ENCODE data around the gene DCX. TPM values are rescaled to one million over a fixed set of nuclear protein-coding genes. Genes with fewer than 3 reads are reported as not detected.

DCX gene
- not detected for polyA plus RNA-seq

DNA sequence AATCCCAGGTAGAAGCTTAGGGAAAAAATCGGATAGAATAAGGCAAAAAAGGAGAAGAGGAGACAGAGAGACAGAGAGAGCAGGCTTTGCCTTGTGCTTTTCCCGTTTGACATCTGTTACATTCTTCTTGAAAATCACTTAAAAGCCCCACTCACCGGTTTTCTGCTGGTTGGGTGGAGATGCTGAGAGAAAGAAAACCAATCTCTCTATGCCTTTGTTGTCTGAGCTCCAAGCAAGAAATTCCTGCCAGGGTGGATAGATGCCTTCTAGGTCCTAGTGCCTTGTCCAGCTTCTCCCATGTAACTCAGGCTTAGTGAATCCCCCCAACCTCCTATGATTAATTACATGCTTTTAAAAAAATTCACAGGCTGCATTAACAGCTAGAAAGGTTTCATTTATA, at the start of gene DCX:
TSS of gene DCX (minus strand) at position 210 of the 400 bp plus-strand sequence. CDS start 1,794 bp downstream, outside the sequence.
- Mint-ChIP-seq H3K9me3 (no peaks in the 10 kb centered on the region), H3K36me3 (no peaks in the 10 kb centered on the region), H3K27me3 (peaks cover 2% of the 10 kb centered on the region), H3K4me3 (no peak within 1 kb of the TSS), H3K4me1 (no peaks in the 10 kb centered on the region), H3K27ac (no peak within 1 kb of the TSS)

DNA sequence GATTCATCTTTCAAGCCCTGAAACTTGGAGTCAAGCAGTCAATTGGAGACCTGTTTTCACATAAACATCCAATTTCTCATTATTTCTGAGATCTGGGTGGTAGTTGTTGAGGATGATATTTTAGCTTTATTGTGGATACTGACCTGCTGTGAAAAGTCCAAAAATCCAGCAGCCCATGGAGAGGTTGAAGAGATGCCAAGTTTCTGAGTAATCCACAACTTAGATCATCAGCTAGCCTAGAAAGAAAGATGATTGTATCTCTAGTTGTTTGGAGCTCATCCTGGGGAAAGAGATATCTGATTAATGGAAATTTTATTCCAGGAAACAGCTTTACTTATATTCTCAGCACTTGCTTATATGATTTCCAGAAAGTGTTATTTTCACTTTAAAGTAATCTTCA, 48.6 kb upstream of the DCX start:
- peaks cover 0 to 2% (median 0%) of the 10 kb centered on the region in 3 donors for H3K9me3 Mint-ChIP-seq
- peaks cover 2% of the 10 kb centered on the region for H3K27me3 Mint-ChIP-seq
- no peak overlapping the region for H3K4me3 Mint-ChIP-seq
- H3K27ac Mint-ChIP-seq, result no peak overlapping the region
- peaks cover 0 to 1% (median 0%) of the 10 kb centered on the region in 3 donors for H3K4me1 Mint-ChIP-seq
- H3K36me3 Mint-ChIP-seq, result no peaks in the 10 kb centered on the region

DNA sequence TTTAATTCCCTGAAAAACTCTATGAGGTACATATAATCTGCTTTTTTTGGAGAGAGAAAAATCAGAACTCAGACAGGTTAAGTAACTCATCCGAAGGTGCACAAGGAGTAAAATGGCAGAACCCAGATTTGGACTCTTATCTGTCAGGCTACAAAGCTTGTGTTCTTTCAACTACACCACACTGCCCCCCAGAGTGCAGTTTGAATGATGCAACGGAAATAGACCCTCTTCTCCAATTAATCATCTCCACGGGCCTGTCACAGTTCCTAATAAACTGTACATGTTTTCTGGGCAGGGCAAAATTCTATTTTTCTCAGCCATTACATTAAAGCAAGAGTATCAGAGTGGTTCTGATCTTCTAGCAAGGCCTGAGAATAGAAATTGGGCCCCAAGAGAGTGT, 35.3 kb upstream of the DCX start:
- H3K4me1 Mint-ChIP-seq, result peaks cover 0 to 2% (median 2%) of the 10 kb centered on the region in 3 donors
- H3K4me3 Mint-ChIP-seq, result no peak overlapping the region

DNA sequence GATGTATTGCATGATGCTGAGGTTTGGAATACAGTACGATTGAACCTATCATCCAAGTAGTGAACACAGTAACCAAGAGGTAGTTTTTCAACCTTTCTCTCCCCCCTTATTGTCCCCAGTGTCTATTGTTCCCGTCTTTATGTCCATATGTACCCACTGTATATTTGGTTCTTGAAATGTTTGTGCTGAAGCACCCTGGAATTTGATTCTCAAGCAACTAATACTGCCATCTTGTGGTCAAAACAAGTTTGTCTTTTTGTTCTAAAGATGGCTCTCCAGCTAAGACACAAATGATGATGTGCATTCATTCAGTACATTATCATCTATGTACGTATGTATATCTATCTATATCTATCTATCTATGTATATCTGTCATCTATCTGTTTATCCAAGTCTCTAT, 33.5 kb upstream of the DCX start:
- peaks cover 0 to 2% (median 0%) of the 10 kb centered on the region in 3 donors for H3K4me1 Mint-ChIP-seq
- peaks cover 6% of the 10 kb centered on the region for H3K27me3 Mint-ChIP-seq

More for the DNA sequence above, 35.3 kb upstream of the DCX start:
- Mint-ChIP-seq H3K9me3 (no peaks in the 10 kb centered on the region), H3K36me3 (no peaks in the 10 kb centered on the region), H3K27ac (no peak overlapping the region), H3K27me3 (peaks cover 6% of the 10 kb centered on the region)

GRCh38 chrX:111444881-111445280, 32.9 kb upstream of the DCX start:
- peaks cover 6% of the 10 kb centered on the region for H3K27me3 Mint-ChIP-seq
- no peaks in the 10 kb centered on the region for H3K36me3 Mint-ChIP-seq
- no peaks in the 10 kb centered on the region for H3K9me3 Mint-ChIP-seq
- H3K4me3 Mint-ChIP-seq, result no peak overlapping the region
- H3K27ac Mint-ChIP-seq, result no peak overlapping the region
- peaks cover 0 to 2% (median 0%) of the 10 kb centered on the region in 3 donors for H3K4me1 Mint-ChIP-seq

More for the DNA sequence above, 33.5 kb upstream of the DCX start:
- no peak overlapping the region for H3K27ac Mint-ChIP-seq
- H3K9me3 Mint-ChIP-seq, result no peaks in the 10 kb centered on the region
- no peaks in the 10 kb centered on the region for H3K36me3 Mint-ChIP-seq
- no peak overlapping the region for H3K4me3 Mint-ChIP-seq

DNA sequence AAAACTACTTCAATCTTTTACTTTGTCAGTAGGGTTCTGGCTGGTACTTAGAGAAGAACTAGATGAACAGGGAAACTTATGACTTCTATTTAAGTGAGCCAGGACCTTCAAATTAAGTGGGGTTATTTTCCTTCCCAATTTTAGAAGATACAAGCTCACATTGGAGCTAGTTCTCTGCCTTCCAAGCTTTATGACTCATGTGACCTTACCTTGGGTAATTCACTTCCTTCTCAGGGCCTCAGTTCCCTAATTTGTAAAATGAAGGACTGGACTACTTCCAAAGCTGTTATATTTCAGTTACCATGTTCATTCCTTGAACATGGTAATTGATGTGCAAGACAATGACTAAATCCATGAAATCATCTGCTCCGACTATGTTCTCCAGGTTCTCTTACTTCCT, 32.0 kb upstream of the DCX start:
- Mint-ChIP-seq H3K9me3 (no peaks in the 10 kb centered on the region), H3K27ac (no peak overlapping the region), H3K27me3 (peaks cover 6% of the 10 kb centered on the region), H3K36me3 (peaks cover 2% of the 10 kb centered on the region), H3K4me3 (no peak overlapping the region), H3K4me1 (peaks cover 0 to 2% (median 0%) of the 10 kb centered on the region in 3 donors)

GRCh38 chrX:111442791-111443190, 30.8 kb upstream of the DCX start:
- H3K27me3 Mint-ChIP-seq, result peaks cover 5% of the 10 kb centered on the region

GRCh38 chrX:111435469-111435868, 23.5 kb upstream of the DCX start:
- peaks cover 1% of the 10 kb centered on the region for H3K27me3 Mint-ChIP-seq
- H3K27ac Mint-ChIP-seq, result no peak overlapping the region
- H3K36me3 Mint-ChIP-seq, result peaks cover 2% of the 10 kb centered on the region
- H3K9me3 Mint-ChIP-seq, result peaks cover under 1 to 2% (median under 1%) of the 10 kb centered on the region in 3 donors
- H3K4me1 Mint-ChIP-seq, result no peaks in the 10 kb centered on the region
- H3K4me3 Mint-ChIP-seq, result no peak overlapping the region

More at GRCh38 chrX:111442791-111443190, 30.8 kb upstream of the DCX start:
- Mint-ChIP-seq H3K4me1 (peaks cover 0 to 2% (median 0%) of the 10 kb centered on the region in 3 donors), H3K27ac (no peak overlapping the region), H3K4me3 (no peak overlapping the region), H3K36me3 (peaks cover 2% of the 10 kb centered on the region), H3K9me3 (no peaks in the 10 kb centered on the region)

DNA sequence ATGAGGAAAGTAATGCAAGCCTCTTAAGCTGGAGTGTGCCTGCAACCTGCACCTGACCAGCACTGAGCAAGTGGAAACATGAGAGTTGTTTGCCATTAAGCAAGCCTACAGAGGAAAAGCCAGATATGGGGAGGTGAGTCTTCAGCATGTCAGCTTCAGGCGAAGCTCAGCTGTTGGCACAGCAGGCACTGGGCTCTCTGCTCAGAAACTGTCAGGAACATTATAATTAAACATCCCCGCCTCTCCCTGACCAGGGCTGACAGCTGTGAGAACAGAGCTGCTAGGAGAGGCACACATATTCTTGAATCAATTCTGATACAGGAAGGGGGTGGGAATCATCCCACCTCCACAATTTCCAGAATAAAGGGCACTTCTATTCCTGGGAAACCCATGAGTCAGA, 19.0 kb upstream of the DCX start:
- Mint-ChIP-seq H3K9me3 (peaks cover 2 to 7% (median 2%) of the 10 kb centered on the region in 3 donors), H3K4me1 (no peaks in the 10 kb centered on the region), H3K4me3 (no peak overlapping the region), H3K27me3 (peaks cover 1% of the 10 kb centered on the region), H3K36me3 (no peaks in the 10 kb centered on the region), H3K27ac (no peak overlapping the region)

- no peaks in the 10 kb centered on the region for H3K9me3 Mint-ChIP-seq
- no peak overlapping the region for H3K27ac Mint-ChIP-seq
- H3K27me3 Mint-ChIP-seq, result peaks cover 2% of the 10 kb centered on the region
- H3K4me1 Mint-ChIP-seq, result no peaks in the 10 kb centered on the region
- no peak overlapping the region for H3K4me3 Mint-ChIP-seq
- no peaks in the 10 kb centered on the region for H3K36me3 Mint-ChIP-seq
Measured at GRCh38 chrX:111411557-111411956, 435 bp downstream of the DCX start.

DNA sequence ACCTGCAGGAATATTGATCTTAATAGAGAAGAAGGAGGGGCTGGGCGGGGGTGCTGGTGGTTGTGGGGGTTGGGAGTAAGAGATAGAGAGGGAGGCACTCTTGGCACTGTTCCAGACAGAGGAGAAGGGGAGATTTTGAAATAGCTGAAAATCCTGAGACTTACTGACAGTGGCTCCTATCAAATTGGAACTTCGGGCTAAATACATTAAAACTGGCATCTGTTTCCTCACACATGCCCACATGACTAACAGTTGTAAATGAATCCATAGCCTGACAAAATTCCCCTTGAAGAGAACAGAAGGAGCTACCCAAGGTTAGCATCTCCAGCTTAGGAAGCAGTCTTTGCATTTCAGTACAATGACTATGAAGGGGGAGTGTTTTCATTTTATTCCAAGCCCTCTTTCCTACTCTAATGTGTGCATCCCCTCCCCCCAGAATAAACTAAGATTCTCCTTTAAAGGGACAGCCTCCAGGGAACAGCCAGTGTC, 1.4 kb downstream of the DCX start:
- peaks cover 2% of the 10 kb centered on the region for H3K27me3 Mint-ChIP-seq
- H3K4me1 Mint-ChIP-seq, result no peaks in the 10 kb centered on the region
- no peaks in the 10 kb centered on the region for H3K9me3 Mint-ChIP-seq
- H3K27ac Mint-ChIP-seq, result no peak overlapping the region
- H3K4me3 Mint-ChIP-seq, result no peak overlapping the region
- no peaks in the 10 kb centered on the region for H3K36me3 Mint-ChIP-seq

DNA sequence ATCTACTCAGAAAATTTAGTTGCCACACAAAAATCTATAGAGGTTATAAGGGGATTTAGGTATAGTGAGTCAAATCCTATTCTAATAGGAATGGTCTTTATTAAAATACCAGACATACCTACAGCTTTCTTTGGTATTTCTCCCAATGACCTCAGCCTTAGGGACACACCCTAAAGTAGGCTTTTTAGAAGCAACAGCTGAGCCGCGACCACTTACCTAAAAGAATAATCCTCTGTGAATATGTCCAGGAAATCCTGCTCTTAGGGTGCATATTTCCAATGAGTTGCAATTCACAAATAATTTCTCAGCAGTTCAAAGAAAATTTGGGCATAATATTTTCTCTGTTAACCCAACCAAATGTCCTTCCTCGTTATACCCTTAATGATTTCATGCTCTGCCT, 2.7 kb downstream of the DCX start:
- Mint-ChIP-seq H3K27ac (no peak overlapping the region), H3K36me3 (no peaks in the 10 kb centered on the region), H3K4me3 (no peak overlapping the region), H3K4me1 (no peaks in the 10 kb centered on the region), H3K9me3 (no peaks in the 10 kb centered on the region), H3K27me3 (peaks cover 2% of the 10 kb centered on the region)

GRCh38 chrX:111407948-111408347, 4.0 kb downstream of the DCX start:
- no peaks in the 10 kb centered on the region for H3K36me3 Mint-ChIP-seq
- no peaks in the 10 kb centered on the region for H3K9me3 Mint-ChIP-seq
- no peaks in the 10 kb centered on the region for H3K4me1 Mint-ChIP-seq
- no peak overlapping the region for H3K27ac Mint-ChIP-seq
- no peak overlapping the region for H3K4me3 Mint-ChIP-seq
- peaks cover 2% of the 10 kb centered on the region for H3K27me3 Mint-ChIP-seq

- Mint-ChIP-seq H3K27me3 (peaks cover 2% of the 10 kb centered on the region), H3K36me3 (no peaks in the 10 kb centered on the region), H3K9me3 (no peaks in the 10 kb centered on the region), H3K4me3 (no peak overlapping the region), H3K4me1 (no peaks in the 10 kb centered on the region), H3K27ac (no peak overlapping the region)
Measured at GRCh38 chrX:111402344-111402743, 9.6 kb downstream of the DCX start.

DNA sequence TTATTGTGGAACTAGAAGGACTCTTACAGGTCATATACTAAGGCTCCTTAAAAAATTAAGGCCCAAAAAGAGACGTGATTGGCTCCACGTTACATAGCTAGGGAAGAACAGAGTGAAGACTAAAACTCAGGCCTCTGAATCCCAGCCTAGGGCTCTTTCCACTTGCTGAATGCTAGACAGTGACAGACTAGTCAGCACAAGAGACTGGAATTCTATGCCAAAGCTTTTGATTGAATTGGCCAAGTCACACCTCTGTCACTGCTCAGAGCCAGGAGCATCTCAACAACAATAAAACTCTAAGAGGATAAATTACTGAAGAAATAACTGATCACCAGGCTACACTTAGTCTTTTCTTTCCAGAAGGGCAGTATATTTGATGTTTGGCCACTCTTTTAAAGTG, 16.8 kb downstream of the DCX start:
- Mint-ChIP-seq H3K27ac (no peak overlapping the region), H3K9me3 (no peaks in the 10 kb centered on the region), H3K36me3 (no peaks in the 10 kb centered on the region), H3K4me3 (no peak overlapping the region), H3K4me1 (no peaks in the 10 kb centered on the region), H3K27me3 (peaks cover 1% of the 10 kb centered on the region)

DNA sequence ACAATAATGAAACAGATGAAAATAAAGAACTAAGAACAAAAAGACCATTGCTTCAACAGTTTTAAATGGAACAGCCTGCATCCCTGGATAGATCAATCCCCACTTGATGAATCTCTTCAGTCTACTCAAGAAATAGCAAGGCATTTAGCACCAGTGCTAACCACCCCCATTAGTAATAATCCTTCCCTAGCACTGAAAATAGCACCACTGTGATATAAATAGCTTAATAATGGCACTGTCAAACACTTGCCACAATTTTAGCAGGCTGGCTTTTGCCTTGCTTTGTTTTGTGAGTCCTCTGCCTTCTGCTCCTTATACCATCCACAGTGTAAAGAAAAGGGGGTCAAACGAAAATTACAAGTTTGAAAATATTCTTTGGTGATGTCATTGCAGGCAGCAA, 17.4 kb downstream of the DCX start:
- H3K27me3 Mint-ChIP-seq, result peaks cover 1% of the 10 kb centered on the region
- no peaks in the 10 kb centered on the region for H3K9me3 Mint-ChIP-seq
- no peak overlapping the region for H3K27ac Mint-ChIP-seq
- no peaks in the 10 kb centered on the region for H3K36me3 Mint-ChIP-seq
- no peak overlapping the region for H3K4me3 Mint-ChIP-seq
- no peaks in the 10 kb centered on the region for H3K4me1 Mint-ChIP-seq
